ENCODE data around the gene PLXNB1. TPM values are rescaled to one million over a fixed set of nuclear protein-coding genes. Genes with fewer than 3 reads are reported as not detected.

PLXNB1 gene
- total RNA-seq, 2 donors from 2014 or later = 76.4 to 76.7 TPM

GRCh38 chr3:48439820-48440589 is 10.1 kb upstream of the PLXNB1 start, which contains the start of the genes CCDC51 and TMA7:
CCDC51 (minus strand) TSS chr3:48440119; CDS start chr3:48435128, 4,991 bp downstream.
TMA7 (plus strand) TSS chr3:48440257; CDS start chr3:48440297, 40 bp downstream.
- peak; percentile 99 for DNase-seq (ENCODE audit: low spot score)
- intact Hi-C loops (cut with DNase I) = loop anchor here (5.0 kb wide), 1 partner anchor 168 kb away; no protein-coding TSS in a partner anchor

- intact Hi-C loops (cut with DNase I) = loop anchor here (2.0 to 5.0 kb wide), 2 partner anchors 39 to 166 kb away; no protein-coding TSS in a partner anchor
- DNase-seq (ENCODE audit: low spot score) = peak; percentile 3
Observed at GRCh38 chr3:48437812-48438211, 7.9 kb upstream of the PLXNB1 start.

- intact Hi-C loops (cut with DNase I) = loop anchor here (2.0 to 5.0 kb wide), 2 partner anchors 38 to 165 kb away; no protein-coding TSS in a partner anchor
- peak; percentile 47 for DNase-seq (ENCODE audit: low spot score)
Observed at GRCh38 chr3:48436855-48437254, 7.0 kb upstream of the PLXNB1 start.

- intact Hi-C loops (cut with DNase I) = loop anchor here (2.0 to 5.0 kb wide), 2 partner anchors 38 to 164 kb away; no protein-coding TSS in a partner anchor
- DNase-seq (ENCODE audit: low spot score) = peak; percentile 65
Observed at GRCh38 chr3:48436477-48436787, 6.5 kb upstream of the PLXNB1 start.

GRCh38 chr3:48435774-48436476 is 6.0 kb upstream of the PLXNB1 start:
- peak; percentile 95 for DNase-seq (ENCODE audit: low spot score)
- intact Hi-C loops (cut with DNase I) = loop anchor here (2.0 to 5.0 kb wide), 2 partner anchors 37 to 164 kb away; no protein-coding TSS in a partner anchor

GRCh38 chr3:48435223-48435595 is 5.3 kb upstream of the PLXNB1 start:
- no peak for DNase-seq (ENCODE audit: low spot score)
- intact Hi-C loops (cut with DNase I) = loop anchor here (5.0 kb wide), 1 partner anchor 163 kb away; no protein-coding TSS in a partner anchor

GRCh38 chr3:48434591-48435222 is 4.8 kb upstream of the PLXNB1 start:
- peak; percentile 78 for DNase-seq (ENCODE audit: low spot score)
- intact Hi-C loops (cut with DNase I) = loop anchor here (5.0 kb wide), 1 partner anchor 162 kb away; no protein-coding TSS in a partner anchor

- intact Hi-C loops (cut with DNase I) = no loop called here
- DNase-seq (ENCODE audit: low spot score) = peak; percentile 83
Observed at GRCh38 chr3:48433472-48434118, 3.7 kb upstream of the PLXNB1 start.

GRCh38 chr3:48432411-48433371 is 2.8 kb upstream of the PLXNB1 start:
- DNase-seq (ENCODE audit: low spot score) = peak; percentile 67
- intact Hi-C loops (cut with DNase I) = no loop called here

- intact Hi-C loops (cut with DNase I) = loop anchor here in 1 of 2 donors (2.0 kb wide), 1 partner anchor 29 kb away; no protein-coding TSS in a partner anchor
- DNase-seq (ENCODE audit: low spot score) = peak; percentile 3
Observed at GRCh38 chr3:48431224-48432029, 1.5 kb upstream of the PLXNB1 start.

- no peak for DNase-seq (ENCODE audit: low spot score)
- intact Hi-C loops (cut with DNase I) = loop anchor here in 1 of 2 donors (2.0 kb wide), 1 partner anchor 28 kb away; no protein-coding TSS in a partner anchor
Observed at GRCh38 chr3:48430708-48431101, 819 bp upstream of the PLXNB1 start.

- intact Hi-C loops (cut with DNase I) = no loop called here
- peak; percentile 87 for DNase-seq (ENCODE audit: low spot score)
Observed at GRCh38 chr3:48429317-48429959, 448 bp downstream of the PLXNB1 start.

GRCh38 chr3:48428572-48429316 is 1.1 kb downstream of the PLXNB1 start:
- no peak for DNase-seq (ENCODE audit: low spot score)
- intact Hi-C loops (cut with DNase I) = no loop called here

GRCh38 chr3:48428088-48428571 is 1.8 kb downstream of the PLXNB1 start:
- no peak for DNase-seq (ENCODE audit: low spot score)
- intact Hi-C loops (cut with DNase I) = no loop called here

- intact Hi-C loops (cut with DNase I) = no loop called here
- no peak for DNase-seq (ENCODE audit: low spot score)
Observed at GRCh38 chr3:48427630-48427962, 2.3 kb downstream of the PLXNB1 start.

Measured in posterior vena cava (tissue), 2 donors.